Suprapubic skin (tissue), 4 donors: Measurements from ENCODE around the gene ANKRD12.

Experiments
- CTCF ChIP-seq, 2 donors: fragments of 200-600 bp in 1 of 2; fragments of 450-650 bp in 1 of 2; sonication (generic) in 1 of 2; IDR thresholded peaks; one replicate each; pipeline ENCODE4 v1.5.1; 2016 to 2019; ENCODE audit warnings: antibody characterized with exemption in 2 of 2, mild to moderate bottlenecking in 1 of 2, moderate library complexity in 1 of 2
- POLR2A ChIP-seq, 2 donors: fragments of 450-650 bp; IDR thresholded peaks; one replicate each; pipeline ENCODE4 v1.6.1; 2017; ENCODE audit warnings: antibody characterized with exemption in 2 of 2, mild to moderate bottlenecking in 2 of 2, moderate library complexity in 2 of 2
- POLR2AphosphoS5 ChIP-seq, 3 donors: sonication (generic); formaldehyde crosslinking; IDR thresholded peaks; one replicate each; pipeline ENCODE4 v1.6.1; 2017; ENCODE audit warnings: antibody characterized with exemption in 3 of 3

- TF ChIP-seq POLR2A (IDR thresholded peaks at IDR 0.05) (no peak), CTCF (IDR thresholded peaks at IDR 0.05) (no peak), POLR2AphosphoS5 (IDR thresholded peaks at IDR 0.05) (no peak)
Measured at GRCh38 chr18:9188359-9189231, 52.0 kb downstream of the ANKRD12 start.
